Keratinocyte (primary cell): ENCODE results near the gene VWA7. TPM values are rescaled to one million over a fixed set of nuclear protein-coding genes. Genes with fewer than 3 reads are reported as not detected.

Source experiments
- DNase-seq: peaks from one replicate; pipeline ENCODE4 v3.0.0-alpha.2; 2011; ENCODE audit warnings: low read depth, missing footprints, low spot score
- FAIRE-seq: peaks from 2 replicates; lab custom pipeline; 2011; peaks lifted over from hg19 to GRCh38; lab: Jason Lieb, UNC
- H2AFZ ChIP-seq: 2 replicates; pipeline ENCODE4 v1.6.0; 2012; ENCODE audit warnings: low read length, control low read depth, inconsistent platforms; ENCODE audit not compliant: control insufficient read depth
- H3K27ac ChIP-seq: 2 replicates; pipeline ENCODE4 v1.5.1; 2011; ENCODE audit warnings: low read length; ENCODE audit not compliant: control insufficient read depth, insufficient read depth
- H3K27me3 ChIP-seq: 3 replicates; pipeline ENCODE4 v1.6.0; 2011; ENCODE audit warnings: low read length; ENCODE audit not compliant: control insufficient read depth, insufficient read depth; ENCODE audit errors: extremely low read depth
- H3K36me3 ChIP-seq, 2 experiments: 2 replicates in 1 of 2; 3 replicates in 1 of 2; pipeline ENCODE4 v1.5.1; 2011; ENCODE audit warnings: low read length in 2 of 2, mild to moderate bottlenecking in 1 of 2; ENCODE audit not compliant: control insufficient read depth in 2 of 2, insufficient read depth in 2 of 2; ENCODE audit errors: extremely low read depth in 1 of 2
- H3K4me1 ChIP-seq: 3 replicates; pipeline ENCODE4 v1.5.1; 2011; ENCODE audit warnings: low read length; ENCODE audit not compliant: control insufficient read depth, insufficient read depth; ENCODE audit errors: extremely low read depth
- H3K4me2 ChIP-seq: 3 replicates; pipeline ENCODE4 v1.6.0; 2011; ENCODE audit warnings: low read depth, low read length; ENCODE audit not compliant: control insufficient read depth, insufficient read depth; ENCODE audit errors: extremely low read depth
- H3K4me3 ChIP-seq, 3 experiments: fragments of 200-600 bp in 1 of 3; sonication (generic) in 1 of 3; 2 replicates in 2 of 3; 3 replicates in 1 of 3; pipeline ENCODE4 v1.5.1; 2011 to 2016; ENCODE audit warnings: low read length in 3 of 3, mild to moderate bottlenecking in 3 of 3, control low read depth in 2 of 3, inconsistent platforms in 1 of 3, low read depth in 1 of 3, mixed read lengths in 1 of 3, mixed run types in 1 of 3, moderate library complexity in 1 of 3; ENCODE audit not compliant: control insufficient read depth in 2 of 3, insufficient read depth in 2 of 3; ENCODE audit errors: extremely low read depth in 1 of 3
- H3K79me2 ChIP-seq: 2 replicates; pipeline ENCODE4 v1.6.0; 2012; ENCODE audit warnings: low read length; ENCODE audit not compliant: control insufficient read depth, insufficient read depth
- H3K9ac ChIP-seq: 3 replicates; pipeline ENCODE4 v1.6.0; 2011; ENCODE audit warnings: low read length; ENCODE audit not compliant: control insufficient read depth, insufficient read depth; ENCODE audit errors: extremely low read depth
- H3K9me1 ChIP-seq: 3 replicates; pipeline ENCODE4 v1.6.0; 2011; ENCODE audit warnings: low read length; ENCODE audit not compliant: control insufficient read depth, insufficient read depth; ENCODE audit errors: extremely low read depth
- H3K9me3 ChIP-seq: 2 replicates; pipeline ENCODE4 v1.5.1; 2012; ENCODE audit warnings: low read depth, low read length; ENCODE audit not compliant: control insufficient read depth
- H4K20me1 ChIP-seq: 3 replicates; pipeline ENCODE4 v1.6.0; 2011; ENCODE audit warnings: low read length; ENCODE audit not compliant: control insufficient read depth, insufficient read depth; ENCODE audit errors: extremely low read depth
- EZH2 ChIP-seq: IDR thresholded peaks from one replicate; pipeline ENCODE4 v1.6.1; 2012; ENCODE audit warnings: inconsistent platforms, mild to moderate bottlenecking, low read length, moderate library complexity
- dilution Hi-C: fragments of 300-500 bp; cut with MboI; formaldehyde crosslinking; loops from one replicate; pipeline ENCODE4 v1.7.0; 2020; ENCODE audit warnings: low sequenced_read_pairs; ENCODE audit not compliant: extremely low pct_ligation_motif_present
- polyA plus RNA-seq, 5 experiments: library from polyadenylated mRNA; depleted of rRNA in 3 of 5; stranded (reverse) in 3 of 5; stranded (forward) in 1 of 5; unstranded in 1 of 5; fragments of >200 nt; gene quantifications; 1 replicate in 1 of 5; 2 replicates in 3 of 5; 3 replicates in 1 of 5; pipeline versions ENCODE4 v1.2.1 to v1.2.3, GENCODE V29; 2011 to 2012; ENCODE audit warnings: missing spikeins in 2 of 5, low read depth in 1 of 5, low replicate concordance in 1 of 5
- TF ChIP-seq, protein P1 (sequence below), 3 experiments: IDR thresholded peaks in 1 of 3; conservative IDR thresholded peaks in 1 of 3; optimal IDR thresholded peaks in 1 of 3; 2 replicates in 2 of 3; 3 replicates in 1 of 3; pipeline versions ENCODE3 to v1.5.1; 2011; ENCODE audit warnings: low read length in 3 of 3, mild to moderate bottlenecking in 3 of 3, moderate library complexity in 2 of 3, control low read depth in 1 of 3, inconsistent platforms in 1 of 3; ENCODE audit not compliant: insufficient read depth in 2 of 3; ENCODE audit errors: extremely low read depth in 1 of 3

VWA7 gene
- polyA plus RNA-seq, 1 donor (not counting 4 experiments of a cell fraction or from before 2014, with no cell fraction given): 0.47 TPM

DNA sequence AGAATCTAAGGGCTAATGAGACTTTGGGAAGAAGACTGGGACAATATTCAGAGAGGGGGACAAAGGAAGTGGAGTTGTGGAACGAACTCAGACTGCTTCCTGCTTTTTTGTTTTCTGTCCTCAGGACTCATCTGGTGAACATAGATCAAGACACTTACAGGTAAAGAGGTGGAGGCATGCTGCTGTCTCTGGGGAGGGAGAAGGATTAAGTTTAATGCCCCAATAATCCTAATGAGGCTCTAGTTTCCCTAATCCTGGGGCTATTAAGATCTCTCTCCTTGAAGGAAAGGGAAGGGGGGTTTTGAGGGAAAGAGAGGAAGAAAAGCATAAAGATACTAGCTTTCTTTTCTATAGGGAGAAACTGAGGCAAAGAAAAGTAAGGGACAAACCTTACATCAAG lies 32.7 kb downstream of the VWA7 start:
- H4K20me1 ChIP-seq: no peaks in the 10 kb centered on the region
- no peak for FAIRE-seq

DNA sequence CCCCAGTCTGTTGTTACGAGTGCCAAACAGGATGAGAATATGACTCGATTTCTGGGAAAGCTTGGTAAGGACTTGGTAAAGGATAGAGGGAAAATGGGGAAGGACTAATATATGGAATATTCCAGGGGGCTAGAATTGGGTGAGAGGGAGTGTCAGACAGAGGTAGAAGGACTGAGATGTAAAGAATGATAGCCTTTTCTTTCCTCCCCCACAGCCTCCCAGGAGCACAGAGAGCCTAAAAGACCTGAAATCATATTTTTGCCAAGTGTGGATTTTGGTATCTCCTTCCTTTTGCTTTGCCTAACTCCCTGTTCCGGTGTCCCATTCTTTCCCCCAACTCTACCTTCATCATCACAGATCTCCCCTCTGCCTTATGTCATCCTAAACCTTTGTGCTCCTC lies 34.2 kb downstream of the VWA7 start:
- DNase-seq (no peak), FAIRE-seq (no peak)
- Histone ChIP-seq H3K27ac (no peak overlapping the region), H2AFZ (no peak overlapping the region), H3K79me2 (no peaks in the 10 kb centered on the region), H3K4me2 (no peak overlapping the region), H3K9me3 (no peaks in the 10 kb centered on the region), H3K27me3 (no peaks in the 10 kb centered on the region), H3K4me3 (no peak overlapping the region), H3K4me1 (peaks cover 14% of the 10 kb centered on the region), H3K36me3 (peaks cover 2 to 27% of the 10 kb centered on the region in 2 experiments), H3K9ac (no peak overlapping the region), H4K20me1 (no peaks in the 10 kb centered on the region), H3K9me1 (no peaks in the 10 kb centered on the region)
- TF ChIP-seq, protein P1, sequence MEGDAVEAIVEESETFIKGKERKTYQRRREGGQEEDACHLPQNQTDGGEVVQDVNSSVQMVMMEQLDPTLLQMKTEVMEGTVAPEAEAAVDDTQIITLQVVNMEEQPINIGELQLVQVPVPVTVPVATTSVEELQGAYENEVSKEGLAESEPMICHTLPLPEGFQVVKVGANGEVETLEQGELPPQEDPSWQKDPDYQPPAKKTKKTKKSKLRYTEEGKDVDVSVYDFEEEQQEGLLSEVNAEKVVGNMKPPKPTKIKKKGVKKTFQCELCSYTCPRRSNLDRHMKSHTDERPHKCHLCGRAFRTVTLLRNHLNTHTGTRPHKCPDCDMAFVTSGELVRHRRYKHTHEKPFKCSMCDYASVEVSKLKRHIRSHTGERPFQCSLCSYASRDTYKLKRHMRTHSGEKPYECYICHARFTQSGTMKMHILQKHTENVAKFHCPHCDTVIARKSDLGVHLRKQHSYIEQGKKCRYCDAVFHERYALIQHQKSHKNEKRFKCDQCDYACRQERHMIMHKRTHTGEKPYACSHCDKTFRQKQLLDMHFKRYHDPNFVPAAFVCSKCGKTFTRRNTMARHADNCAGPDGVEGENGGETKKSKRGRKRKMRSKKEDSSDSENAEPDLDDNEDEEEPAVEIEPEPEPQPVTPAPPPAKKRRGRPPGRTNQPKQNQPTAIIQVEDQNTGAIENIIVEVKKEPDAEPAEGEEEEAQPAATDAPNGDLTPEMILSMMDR (optimal IDR thresholded peaks at IDR 0.05 in 1 of 3, IDR thresholded peaks at IDR 0.05 in 1 of 3, conservative IDR thresholded peaks at IDR 0.05 in 1 of 3; ENCODE audit: extremely low read depth in 1 of 3, insufficient read depth in 2 of 3, low read length in 3 of 3): no peak
- no peak for TF ChIP-seq EZH2
- dilution Hi-C loops: no loop called here

More for the DNA sequence above, 32.7 kb downstream of the VWA7 start:
- no peaks in the 10 kb centered on the region for H3K9me1 ChIP-seq
- H3K79me2 ChIP-seq: no peaks in the 10 kb centered on the region
- no peaks in the 10 kb centered on the region for H3K4me1 ChIP-seq
- no peak overlapping the region for H3K27ac ChIP-seq
- H3K4me3 ChIP-seq: no peak overlapping the region
- H3K4me2 ChIP-seq: no peak overlapping the region
- H2AFZ ChIP-seq: no peak overlapping the region
- dilution Hi-C loops: no loop called here
- H3K9me3 ChIP-seq: no peaks in the 10 kb centered on the region
- no peak for DNase-seq
- H3K9ac ChIP-seq: no peak overlapping the region
- H3K27me3 ChIP-seq: no peaks in the 10 kb centered on the region
- TF ChIP-seq EZH2: no peak
- TF ChIP-seq, protein P1 (optimal IDR thresholded peaks at IDR 0.05 in 1 of 3, IDR thresholded peaks at IDR 0.05 in 1 of 3, conservative IDR thresholded peaks at IDR 0.05 in 1 of 3; ENCODE audit: extremely low read depth in 1 of 3, insufficient read depth in 2 of 3, low read length in 3 of 3): no peak
- peaks cover 2 to 28% of the 10 kb centered on the region in 2 experiments for H3K36me3 ChIP-seq
